GM19351 (cell line): ENCODE data around the gene NTRK1.
A peak's percentile ranks its signal among the peaks of the same experiment; 100 is the strongest.

Source experiments
- ATAC-seq: cut with Tn5 transposase; IDR thresholded peaks from one replicate; pipeline ENCODE4 v1.9.1; 2021; ENCODE audit warnings: mild to moderate bottlenecking, moderate library complexity; ENCODE audit not compliant: unreplicated experiment

NTRK1 gene

DNA sequence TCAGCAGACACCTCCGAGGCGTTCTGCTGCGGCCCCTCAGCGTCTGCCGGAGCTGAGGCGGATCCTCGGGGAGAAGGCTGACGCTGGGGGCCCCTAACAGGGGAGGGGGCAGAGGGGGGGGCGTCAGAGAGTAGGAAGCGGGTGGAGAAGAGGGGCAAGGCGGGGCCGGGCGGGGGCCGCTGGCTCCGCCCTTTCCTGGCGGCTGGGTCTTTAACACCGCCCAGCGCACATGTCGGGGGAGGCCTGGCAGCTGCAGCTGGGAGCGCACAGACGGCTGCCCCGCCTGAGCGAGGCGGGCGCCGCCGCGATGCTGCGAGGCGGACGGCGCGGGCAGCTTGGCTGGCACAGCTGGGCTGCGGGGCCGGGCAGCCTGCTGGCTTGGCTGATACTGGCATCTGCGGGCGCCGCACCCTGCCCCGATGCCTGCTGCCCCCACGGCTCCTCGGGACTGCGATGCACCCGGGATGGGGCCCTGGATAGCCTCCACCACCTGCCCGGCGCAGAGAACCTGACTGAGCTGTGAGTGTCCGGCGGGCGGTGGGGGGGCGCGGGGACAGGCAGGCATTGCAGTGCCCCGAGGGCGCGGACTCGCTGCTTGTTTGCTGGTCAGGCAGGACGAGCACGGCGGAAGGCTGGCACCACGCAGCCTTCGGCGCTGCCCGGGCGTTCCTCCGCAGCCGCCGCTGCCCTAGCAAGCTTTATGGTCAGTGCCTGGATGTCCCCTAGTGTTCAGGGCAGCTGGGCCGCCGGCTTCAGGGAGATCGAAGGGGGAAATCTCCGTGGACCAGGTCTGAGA lies at the start of gene NTRK1:
Gene NTRK1 (plus strand): TSS at position 238 of the 796 bp plus-strand sequence. CDS start 70 bp downstream, at position 308.
- ATAC-seq: peak; percentile 35

DNA sequence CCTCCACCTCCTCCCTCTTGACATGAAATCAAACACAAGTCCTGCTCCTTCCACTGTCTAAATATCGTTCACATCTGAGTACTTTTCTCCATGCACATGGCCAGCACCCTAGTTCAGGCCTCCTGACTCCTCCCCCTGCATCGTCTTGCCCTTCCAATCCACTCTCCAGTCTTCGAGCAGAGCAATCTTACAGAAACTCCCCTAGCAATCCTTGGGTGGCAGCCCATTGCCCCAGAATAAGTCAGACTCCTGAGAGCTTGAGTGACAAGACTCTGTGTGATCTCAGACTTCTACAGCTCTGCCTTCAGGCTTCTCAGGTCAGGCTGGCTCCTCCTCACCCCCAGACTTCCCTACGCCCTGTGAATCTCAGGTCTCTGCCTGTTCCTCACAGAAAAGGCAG lies 49.5 kb upstream of the NTRK1 start:
- no peak for ATAC-seq

DNA sequence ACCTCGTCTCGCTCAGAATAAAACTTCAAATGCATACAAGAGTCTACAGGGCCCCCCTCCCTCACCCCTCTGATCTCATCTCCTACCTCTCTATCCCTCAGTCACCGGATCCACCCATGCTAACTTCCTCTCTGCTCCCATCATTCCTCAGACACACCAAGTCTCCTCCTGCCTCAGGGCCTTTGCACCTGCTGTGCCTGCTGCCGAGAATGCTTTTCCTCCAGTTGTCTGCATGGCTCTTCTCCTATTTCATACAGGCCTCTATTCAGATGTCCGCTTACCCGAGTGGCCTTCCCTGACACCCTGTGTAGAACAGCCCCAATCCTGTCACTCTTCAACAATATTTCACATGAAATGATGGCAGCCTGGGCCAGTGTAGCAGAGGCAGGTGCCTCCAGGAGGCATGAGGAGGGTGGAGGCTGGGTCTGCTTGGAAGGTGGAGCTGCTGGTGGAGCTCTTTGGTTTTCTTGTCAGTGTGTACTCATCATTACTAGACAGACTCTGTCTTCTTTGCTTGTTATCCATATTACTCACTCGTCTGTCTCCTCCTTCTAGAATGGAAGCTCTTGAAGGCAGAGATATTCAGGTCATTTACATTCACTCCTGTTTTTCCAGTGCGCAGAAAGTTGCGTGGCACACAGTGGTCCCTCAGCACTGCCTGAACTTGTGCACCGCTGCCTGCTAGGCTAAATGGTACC lies 48.2 kb upstream of the NTRK1 start:
- ATAC-seq: no peak

DNA sequence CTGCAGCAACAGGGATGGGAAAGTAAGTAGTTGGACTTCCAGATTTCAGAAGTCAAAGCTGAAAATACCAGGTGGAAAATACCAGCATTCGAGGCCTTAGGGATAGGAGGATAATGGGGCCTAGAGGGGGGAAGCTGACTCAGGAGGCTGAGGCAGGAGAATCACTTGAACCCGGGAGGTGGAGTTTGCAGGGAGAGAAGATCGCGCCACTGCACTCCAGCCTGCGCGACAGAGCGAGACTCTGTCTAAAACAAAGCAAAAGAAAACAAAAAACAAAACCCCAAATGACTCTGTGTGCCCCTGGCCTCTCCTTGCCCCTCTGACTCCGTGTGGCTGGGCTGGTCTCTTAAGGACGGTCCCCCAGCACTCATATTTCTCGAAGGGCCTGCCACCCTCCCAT lies 47.4 kb upstream of the NTRK1 start:
- ATAC-seq: no peak

DNA sequence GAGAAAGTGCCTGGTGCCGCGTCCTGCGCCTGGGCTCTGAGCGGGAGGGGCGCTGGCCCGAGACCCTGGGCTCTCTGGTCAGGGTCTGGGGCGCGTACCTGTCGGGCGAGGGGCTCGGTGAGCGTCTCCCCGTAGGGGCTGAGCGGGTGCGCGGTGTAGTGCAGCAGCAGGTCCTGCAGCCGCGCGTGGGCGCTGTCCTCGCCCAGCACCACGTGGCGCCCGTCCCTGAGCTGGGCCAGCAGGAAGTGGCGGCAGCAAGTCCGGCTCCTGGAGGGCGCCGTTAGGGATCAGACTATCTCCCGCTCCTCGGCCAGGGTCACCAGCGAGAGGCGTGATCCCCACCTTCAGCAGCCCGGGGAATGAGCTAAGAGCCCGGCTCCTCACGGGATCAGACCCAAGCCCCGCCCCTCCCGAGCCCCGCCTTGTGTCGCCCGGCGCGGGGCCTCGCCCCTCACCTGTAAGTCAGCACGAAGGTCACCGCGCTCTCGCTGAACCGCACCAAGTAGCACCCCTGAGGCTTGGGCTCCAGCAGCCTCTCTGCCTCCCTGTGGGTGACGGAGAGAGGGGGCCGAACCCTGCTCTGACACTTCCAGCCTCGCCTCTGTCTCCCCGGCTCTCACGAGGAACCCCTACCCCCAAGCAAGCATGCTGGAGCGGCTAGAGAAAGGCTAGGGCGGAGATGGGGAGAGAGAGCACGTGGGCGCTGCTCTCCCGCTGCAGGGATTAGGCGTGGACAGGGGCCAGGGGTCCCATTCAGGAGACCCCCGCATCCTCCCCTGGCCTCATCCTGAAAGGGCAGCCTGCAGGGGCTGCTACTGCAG lies 46.7 kb upstream of the NTRK1 start:
- peak; percentile 49 for ATAC-seq

DNA sequence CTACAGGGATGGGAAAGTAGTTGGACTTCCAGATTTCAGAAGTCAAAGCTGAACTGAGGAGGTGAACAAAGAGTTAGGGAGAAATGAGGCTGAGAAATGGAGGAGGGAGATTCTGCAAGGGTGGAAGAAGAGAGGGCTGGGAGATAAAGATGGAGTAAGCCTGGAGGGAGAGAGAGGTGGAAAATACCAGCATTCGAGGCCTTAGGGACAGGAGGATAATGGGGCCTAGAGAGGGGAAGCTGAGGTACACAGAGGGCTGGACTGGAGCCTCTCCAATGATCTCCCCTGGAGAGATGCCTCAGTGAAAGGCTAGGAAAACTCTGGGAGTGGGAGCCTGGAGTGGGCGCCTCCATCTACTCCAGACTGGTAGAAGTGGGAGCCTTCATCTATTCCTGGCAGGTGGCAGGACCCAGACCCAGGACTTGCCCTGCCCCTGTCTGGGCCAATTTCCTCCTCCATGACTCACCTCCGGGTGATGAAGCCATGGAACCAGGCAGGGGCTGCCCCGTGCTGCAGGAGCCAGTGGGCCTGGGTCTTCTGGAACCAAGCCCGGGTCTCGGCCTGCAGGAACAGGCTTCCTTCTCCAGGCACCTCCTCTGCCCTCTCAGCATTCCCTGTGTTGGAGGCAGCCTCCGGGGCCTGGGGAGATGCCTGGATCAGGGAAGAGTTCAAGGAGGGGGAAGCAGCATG lies 45.9 kb upstream of the NTRK1 start:
- no peak for ATAC-seq

DNA sequence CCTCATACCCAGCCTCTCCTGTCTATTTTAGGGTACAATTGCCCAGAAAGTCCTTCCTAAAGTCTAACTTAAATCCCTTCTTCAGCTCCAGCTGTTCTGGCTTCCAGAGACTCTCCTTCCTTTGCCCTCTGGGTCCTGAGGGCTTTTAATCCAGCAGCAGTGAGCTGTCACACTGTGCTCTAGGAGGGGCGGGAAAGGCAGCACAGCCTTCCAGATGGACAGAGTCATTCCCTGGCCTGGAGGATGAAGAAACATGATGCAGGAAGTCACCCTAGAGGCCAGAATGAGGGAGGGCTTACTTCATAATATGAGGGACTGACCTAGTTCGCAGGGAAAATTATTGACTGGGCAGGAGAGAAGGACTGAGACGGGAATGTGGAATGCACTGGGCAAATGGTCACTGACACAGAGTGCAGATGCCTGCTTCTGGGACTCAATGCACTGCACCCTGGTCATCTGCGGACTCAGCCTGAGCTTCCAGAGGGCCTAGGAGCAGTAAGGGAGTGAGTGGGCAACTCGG lies 45.3 kb upstream of the NTRK1 start:
- no peak for ATAC-seq

DNA sequence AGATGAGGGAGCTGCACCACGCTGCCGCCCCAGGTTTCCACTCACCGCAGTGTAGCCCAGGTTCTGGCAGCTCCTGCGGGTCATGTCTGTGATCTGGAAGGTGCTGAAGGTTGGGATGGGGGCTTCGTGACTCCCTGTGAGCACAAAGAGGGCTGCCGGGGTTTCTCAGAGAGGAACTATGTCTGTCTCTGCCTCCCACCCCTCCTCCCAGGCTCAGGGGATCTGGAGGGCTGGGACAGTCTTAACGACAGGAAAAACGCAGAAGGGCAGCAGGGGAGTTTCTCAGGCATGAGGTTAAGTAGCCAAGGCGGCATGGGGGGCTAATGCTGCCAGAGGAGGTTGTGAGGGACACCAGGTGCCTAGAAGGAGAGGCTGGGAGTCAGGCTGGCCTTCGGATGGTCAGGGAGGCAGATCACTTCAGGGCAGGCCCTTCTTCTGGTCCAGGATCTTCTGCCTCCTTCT lies 44.7 kb upstream of the NTRK1 start:
- ATAC-seq: no peak

DNA sequence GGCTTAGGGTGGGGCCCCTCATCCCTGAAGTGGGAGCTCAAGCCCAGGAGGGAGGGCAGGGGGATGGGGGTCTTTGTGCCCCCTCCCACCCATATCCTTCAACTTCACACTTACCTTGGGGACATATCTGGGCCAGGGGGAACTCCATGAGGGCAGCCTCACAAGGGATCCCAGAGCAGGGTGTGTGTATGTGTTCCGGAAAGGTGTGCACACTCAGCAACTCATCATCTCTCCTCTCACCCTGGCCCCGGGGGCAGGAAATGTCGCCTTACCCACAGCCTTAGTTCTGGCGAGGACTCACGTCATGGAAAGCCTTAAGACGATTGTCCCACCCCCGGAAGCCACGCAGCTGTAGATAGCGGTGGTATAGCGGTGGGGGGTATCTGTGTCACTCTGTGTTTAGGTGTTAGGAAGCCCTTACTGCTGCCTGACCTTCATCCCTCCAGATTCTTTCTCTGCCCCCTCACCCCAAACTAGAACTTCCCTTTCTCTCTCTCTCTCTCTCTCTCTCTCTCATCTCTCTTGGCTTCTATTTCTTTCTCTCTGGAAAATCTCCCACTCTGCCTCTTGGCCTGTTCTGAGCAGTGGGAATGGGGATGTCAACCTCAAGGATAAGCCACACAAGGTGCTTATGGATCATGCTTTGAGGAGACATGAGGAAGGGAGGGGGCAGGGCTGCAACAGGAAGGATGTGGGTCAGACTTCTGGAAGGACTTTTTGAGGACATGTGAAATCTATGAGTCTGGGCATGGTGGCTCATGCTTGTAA lies 43.9 kb upstream of the NTRK1 start, which contains the start of gene SH2D2A:
Gene SH2D2A (minus strand): TSS at position 288 of the 768 bp plus-strand sequence. CDS start 140 bp downstream, at position 148.
- ATAC-seq: peak; percentile 91

DNA sequence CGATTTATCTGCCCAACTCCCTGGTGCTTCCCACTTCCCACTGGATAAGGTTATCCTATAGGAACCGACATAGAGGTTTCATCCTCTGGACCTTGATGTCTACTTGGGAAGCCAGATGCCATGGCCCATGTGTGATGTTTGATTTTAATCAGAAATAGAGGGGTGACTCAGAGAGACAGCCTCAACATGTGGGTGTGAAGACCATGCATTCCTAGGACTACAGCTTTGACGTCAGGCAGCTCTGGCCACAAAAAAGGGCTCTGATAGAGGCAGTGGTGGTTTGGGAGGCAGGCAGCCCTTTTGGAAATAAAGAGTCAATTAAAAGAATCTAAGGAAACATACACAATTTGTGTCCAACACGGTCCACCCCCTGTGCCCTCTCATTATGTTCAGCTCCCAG lies 38.9 kb upstream of the NTRK1 start:
- ATAC-seq: no peak

DNA sequence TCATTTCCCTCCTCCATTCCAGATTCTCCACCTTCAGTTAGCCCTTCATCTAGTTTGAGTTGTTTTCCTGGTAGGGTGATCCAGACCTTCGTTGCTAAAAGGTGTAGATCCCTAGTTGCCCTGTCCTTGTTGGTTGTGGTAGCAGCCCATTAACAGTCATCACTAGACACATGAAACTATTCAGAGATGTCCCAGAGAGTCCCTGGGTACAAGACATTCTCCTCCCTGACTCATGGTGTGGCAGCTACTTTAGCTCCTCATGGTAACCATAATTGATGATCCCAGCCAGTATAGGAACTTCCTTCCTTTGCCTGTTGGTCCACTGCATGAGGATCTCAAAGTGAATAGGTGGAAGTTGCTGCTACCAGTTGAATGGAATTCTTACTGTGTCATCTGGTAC lies 38.0 kb upstream of the NTRK1 start:
- no peak for ATAC-seq

DNA sequence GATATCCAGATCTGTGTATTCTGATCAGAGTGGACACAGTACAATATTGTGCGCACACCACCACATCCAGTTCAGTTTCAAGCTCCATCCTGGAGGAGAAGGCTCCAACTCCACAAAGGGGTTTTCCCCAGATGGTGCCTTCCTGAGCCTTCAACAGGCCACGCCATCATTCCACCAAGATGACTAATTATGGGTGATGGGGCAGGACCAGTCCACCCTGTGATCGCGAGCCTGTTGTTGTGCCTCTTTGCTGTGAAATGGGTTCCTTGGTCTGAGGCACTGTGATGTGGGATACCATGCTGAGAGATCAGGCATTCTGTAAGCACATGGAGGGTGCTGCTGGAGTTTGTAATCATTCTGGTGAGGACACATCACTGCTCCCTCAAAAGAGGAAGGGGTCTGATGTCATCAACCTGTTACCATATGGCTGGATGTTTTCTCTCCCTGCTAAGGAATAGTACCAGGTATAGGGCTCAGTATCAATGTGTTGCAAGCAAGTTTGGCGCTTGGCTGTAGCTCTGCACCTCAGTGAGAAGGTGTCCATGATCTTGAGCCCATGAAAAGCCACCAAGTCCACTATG lies 37.4 kb upstream of the NTRK1 start:
- ATAC-seq: no peak

DNA sequence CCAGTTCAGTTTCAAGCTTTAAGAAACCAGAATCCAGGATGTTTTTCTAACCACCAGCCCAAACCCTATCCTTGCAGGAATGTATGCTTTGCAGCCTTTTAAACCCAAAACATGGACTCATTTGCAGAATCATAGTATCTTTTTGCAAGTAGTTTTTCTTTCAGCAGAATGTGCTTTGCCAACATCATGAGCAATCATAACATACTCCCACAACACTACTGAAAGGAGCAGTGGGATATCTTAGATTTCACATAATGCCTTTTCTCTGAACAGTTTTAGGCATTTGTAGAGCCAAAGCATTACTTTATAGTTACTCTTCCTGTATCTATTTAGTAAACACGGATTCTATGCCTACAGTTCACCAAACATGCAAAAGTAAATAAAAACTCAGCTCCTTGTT lies 34.0 kb upstream of the NTRK1 start:
- no peak for ATAC-seq

DNA sequence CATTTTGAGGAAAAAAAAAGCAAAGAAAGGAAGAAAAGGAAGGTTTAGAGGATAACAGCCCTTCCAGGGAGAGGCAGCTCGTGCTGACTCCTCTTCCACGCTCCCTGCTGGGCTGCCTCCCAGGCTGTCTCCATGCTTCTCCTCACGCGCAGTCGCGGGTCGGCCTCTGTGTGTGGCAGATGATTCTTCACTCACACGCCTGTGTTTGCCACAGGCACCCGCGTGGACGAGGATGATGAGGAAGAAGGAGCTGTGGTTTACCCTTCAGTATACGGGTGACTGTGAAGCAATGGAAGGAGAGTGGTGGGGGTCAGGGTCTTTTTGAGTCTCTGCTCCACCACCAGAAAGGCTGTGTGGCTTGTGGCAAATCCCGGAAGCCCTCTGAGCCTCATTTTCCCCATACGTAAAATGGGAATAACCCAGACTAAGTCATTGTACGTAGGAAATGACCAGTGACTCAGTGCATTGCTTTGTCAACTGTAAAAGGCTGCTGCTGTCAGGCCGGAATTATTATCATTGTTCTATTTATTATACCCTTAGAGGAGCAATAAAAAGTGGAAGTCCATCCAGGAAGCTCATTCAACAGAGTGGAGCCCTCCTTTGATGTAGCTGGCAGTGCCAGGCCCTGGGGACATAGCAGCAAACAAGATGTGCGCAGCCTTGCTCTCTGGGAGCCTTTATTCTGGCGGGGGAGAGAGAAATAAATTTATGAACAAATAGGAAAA lies 32.1 kb upstream of the NTRK1 start:
- ATAC-seq: no peak

DNA sequence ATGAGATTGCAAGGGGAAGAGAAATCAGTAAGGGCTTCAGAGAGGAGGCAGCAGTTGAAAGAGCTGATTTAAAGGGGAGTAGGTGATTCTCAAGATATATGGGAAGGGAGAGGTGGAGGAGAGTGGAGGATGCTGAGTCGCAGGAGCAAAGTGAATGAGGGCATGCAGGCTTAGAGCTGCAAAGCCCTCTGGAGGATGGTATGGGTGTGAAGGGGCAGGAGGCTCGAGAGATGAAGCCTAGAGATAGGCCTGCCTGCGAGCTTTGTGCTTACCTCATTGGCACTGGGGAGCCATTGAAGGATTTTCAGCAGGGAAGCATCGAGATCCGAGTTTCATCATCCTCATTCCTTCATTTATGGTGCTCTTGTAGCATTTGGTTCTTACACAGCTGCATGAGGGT lies 28.2 kb upstream of the NTRK1 start:
- no peak for ATAC-seq

DNA sequence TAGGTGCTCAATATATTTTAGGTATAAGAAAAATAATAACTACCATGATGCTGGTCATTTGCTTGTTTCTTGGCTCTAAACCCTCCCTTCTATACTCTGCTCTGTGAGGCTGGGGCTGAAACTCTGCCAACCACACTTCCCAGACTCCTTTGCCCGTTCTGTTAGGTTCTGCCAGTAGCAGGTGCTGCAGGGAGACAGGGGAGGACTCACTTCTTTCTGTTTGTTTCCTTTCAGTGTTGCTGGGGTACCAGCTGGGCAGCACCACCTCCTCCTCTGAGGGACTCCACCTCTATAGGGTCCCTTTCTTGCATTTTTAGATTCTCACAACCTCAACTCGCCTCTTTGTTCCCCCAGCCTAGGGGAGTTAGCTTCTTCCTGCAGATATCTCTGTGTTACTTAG lies 27.1 kb upstream of the NTRK1 start:
- no peak for ATAC-seq

DNA sequence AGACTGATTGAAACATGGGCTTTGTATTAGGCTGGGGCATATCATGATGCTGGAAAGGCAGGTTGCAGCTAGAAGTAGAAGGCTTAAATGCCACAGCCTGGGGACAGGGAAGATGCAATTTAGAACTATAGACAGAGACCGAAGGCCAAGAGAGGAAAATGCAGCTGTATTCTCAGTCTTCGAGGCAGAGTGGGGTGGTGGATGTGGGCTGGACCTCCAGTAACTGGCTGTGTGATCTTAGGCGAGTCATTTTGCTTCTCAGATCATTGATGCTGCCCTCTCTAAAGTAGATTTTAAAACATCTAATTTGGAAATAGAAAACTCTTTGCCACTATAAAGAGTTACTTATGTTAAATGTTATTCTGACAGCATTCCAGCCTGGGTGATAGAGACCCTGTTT lies 26.3 kb upstream of the NTRK1 start:
- no peak for ATAC-seq

DNA sequence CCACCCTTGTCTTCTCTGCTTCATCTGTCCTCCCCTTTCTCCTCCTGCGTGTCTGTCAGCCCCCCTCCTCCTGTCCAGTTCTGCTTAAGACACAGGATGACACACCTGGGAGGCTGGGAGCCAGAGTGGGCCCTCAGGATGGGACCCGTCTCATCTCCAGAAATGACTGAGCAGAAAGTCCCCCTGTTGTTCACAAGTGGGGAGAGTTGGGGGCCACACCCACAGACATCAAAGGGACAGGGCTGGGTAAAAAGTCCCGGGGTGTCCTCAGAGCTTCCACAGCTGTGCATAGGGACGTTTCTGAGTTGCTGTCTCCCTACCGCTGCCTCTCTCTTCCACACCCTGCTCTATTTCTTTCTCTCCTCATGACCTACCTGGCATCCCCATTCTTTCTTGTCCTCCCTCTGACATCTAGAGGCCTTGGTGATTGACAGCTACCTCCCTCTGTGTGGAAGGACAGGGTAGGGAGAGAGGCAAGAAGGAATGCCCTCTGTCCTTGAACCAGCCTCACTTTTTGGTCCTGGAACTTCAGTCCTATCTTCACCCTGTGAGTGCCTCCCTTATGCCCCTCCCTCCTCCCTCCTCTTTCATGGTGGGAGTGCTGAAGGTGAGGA lies 24.5 kb upstream of the NTRK1 start:
- no peak for ATAC-seq
